HG02759 (cell line): ENCODE data around the gene ST14.
"Not testable (repeated sequence)": the region's sequence is repeated elsewhere in the genome, so short reads cannot be mapped to it uniquely, and the experiment has no call there.

Experiments
- ATAC-seq: cut with Tn5 transposase; IDR thresholded peaks from one replicate; pipeline ENCODE4 v1.9.1; 2021; ENCODE audit warnings: mild to moderate bottlenecking, moderate library complexity; ENCODE audit not compliant: unreplicated experiment

The ST14 gene

DNA sequence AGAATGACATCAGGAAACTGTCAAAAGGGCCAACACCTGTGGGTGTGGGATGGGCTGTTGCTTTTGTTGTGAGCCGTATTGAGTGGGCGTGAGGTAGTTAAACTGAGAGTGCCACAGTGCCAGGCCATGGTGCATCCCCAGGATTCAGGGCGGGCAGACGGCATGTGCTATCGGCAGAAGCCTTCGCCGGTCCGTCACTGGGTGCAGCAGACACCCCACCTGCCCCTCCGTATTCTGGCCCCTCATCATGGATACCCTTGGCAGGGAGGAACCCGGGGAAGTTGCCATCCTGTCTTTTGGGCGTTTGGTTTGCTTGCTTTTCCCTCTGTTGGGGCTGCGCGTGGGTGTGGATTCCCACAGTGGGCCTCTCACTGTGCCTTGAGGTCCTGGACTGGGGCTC lies 27.5 kb downstream of the ST14 start:
- ATAC-seq, result no peak

DNA sequence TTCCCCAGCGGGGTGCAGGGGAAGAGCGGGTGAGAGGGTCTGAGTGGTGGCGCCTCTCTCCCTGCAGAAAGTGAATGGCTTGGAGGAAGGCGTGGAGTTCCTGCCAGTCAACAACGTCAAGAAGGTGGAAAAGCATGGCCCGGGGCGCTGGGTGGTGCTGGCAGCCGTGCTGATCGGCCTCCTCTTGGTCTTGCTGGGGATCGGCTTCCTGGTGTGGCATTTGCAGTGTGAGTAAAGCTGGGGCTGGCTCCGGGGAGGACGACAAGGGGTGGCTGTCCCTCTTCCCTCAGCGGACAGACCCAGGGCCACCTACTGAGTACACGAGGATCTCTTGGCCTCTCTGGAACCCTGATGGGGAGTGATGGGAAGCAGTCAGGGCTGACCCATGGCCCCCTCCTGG lies 28.5 kb downstream of the ST14 start:
- no peak for ATAC-seq

DNA sequence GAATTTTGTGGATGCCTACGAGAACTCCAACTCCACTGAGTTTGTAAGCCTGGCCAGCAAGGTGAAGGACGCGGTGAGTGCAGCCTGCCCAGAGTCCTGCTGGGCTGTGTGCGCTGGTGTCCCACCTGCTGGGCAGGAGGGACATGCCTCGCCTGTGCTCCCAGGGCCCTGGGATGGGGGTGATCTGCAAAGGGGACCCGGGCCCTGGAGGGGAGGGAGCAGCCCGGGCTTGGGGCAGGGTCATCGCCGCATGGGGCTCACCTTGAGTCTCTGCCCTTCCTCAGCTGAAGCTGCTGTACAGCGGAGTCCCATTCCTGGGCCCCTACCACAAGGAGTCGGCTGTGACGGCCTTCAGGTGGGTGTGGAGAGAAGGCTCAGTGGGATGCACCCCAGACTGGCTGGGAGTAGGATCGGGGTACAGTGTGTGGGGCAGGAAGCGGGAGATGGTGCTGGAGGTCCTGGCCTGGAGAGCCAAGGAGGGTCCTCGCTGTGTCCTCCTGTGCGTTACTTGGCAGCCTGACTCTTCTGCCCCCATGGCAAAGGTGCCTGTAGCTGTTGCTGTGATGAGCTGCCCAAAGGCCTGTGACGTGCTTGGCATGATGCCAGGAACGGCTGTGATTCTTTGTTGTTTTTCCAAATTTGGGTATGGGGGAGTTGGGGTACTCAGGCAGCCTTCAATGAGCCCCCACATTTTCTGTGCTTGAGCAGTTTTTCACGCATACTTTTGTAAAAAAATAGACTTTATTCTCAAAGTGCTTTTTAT lies 29.2 kb downstream of the ST14 start:
- no peak for ATAC-seq

DNA sequence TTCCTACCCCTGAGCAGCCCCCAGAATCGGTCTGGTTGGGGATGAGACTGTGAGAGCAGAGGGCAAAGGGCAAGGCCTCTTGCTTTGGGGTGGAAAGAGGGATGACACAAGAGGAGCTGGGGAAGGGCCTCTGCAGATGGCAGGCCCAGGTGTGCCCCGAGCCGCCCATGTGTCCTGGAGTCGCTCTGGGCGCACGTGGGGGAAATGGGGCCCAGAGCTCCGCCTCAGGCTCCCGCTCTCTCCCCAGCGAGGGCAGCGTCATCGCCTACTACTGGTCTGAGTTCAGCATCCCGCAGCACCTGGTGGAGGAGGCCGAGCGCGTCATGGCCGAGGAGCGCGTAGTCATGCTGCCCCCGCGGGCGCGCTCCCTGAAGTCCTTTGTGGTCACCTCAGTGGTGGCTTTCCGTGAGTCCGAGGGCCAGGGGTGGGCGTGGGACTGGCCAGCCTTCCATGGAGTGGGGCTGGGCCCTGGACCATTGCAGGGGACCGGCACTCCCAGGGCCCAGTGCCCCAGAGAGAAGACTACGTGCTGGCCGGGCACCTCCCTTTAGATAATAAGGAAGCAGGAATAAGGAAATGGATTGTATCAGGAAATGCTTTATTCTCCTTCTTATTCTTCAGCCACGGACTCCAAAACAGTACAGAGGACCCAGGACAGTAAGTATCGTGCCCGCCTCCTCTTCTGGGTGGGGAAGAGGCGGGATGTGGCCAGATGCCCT lies 30.1 kb downstream of the ST14 start:
- no peak for ATAC-seq

DNA sequence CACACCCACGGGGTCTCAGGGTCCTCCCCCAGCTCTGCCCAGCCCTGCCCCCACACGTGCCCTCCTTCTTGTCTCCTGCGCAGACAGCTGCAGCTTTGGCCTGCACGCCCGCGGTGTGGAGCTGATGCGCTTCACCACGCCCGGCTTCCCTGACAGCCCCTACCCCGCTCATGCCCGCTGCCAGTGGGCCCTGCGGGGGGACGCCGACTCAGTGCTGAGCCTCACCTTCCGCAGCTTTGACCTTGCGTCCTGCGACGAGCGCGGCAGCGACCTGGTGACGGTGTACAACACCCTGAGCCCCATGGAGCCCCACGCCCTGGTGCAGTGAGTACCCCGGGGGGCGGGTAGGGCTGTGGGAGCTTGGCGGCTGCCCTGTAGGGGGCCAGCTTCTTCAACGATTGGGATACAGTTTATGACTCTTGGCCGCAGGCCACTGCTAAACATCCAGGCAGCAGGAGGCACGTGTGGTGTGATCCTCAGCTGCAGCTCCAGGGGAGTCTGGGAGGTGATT lies 30.8 kb downstream of the ST14 start:
- no peak for ATAC-seq

DNA sequence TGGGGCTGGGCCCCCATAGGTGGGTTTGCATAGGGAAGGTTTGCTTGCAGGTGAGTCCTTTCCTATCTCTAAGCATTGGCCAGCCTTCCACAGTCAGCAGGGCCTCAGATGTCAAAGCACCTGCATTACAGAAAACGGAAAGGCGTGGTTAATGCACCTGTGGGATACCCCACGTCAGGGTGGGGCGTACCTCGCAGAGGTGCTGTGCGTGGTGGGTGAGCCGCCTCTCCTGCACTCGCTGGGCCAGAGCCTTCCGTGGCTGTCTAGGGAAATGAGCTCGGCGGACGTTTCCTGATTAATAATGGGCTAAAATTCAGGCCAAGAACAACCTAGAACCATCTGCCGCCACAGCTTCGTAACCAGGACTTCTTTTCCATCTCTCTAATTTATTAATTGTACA lies 32.3 kb downstream of the ST14 start:
- no peak for ATAC-seq

DNA sequence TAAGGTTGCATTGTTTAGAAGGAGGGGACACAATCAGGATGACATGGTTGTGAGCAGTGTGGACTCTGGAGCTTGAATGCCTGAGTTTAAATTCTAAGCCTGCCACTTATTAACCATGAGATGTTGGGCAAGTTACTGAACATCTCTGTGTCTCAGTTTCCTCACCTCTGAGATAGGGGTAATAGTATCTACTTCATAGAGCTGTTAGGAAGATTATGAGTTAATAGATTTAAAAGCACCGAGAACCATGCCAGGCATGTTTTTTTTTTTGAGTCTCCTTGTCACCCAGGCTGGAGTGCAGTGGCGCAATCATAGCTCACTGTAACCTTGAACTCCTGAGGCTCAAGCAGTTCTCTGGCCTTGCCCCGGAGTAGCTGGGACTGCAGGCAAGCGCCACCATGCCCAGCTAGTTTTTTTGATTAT lies 33.3 kb downstream of the ST14 start:
- ATAC-seq, result no peak

DNA sequence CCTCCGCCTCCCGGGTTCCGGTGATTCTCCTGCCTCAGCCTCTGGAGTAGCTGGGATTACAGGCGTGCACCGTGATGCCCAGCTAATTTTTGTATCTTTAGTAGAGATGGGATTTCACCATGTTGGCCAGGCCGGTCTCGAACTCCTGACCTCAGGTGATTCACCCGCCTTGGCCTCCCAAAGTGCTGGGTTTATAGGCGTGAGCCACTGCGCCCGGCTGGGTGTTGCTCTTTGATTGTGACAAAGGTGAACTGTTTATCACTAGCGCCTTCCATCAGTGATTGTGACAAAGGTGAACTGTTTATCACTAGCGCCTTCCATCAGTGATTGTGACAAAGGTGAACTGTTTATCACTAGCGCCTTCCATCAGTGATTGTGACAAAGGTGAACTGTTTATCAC lies 34.0 kb downstream of the ST14 start:
- not testable (repeated sequence) for ATAC-seq

DNA sequence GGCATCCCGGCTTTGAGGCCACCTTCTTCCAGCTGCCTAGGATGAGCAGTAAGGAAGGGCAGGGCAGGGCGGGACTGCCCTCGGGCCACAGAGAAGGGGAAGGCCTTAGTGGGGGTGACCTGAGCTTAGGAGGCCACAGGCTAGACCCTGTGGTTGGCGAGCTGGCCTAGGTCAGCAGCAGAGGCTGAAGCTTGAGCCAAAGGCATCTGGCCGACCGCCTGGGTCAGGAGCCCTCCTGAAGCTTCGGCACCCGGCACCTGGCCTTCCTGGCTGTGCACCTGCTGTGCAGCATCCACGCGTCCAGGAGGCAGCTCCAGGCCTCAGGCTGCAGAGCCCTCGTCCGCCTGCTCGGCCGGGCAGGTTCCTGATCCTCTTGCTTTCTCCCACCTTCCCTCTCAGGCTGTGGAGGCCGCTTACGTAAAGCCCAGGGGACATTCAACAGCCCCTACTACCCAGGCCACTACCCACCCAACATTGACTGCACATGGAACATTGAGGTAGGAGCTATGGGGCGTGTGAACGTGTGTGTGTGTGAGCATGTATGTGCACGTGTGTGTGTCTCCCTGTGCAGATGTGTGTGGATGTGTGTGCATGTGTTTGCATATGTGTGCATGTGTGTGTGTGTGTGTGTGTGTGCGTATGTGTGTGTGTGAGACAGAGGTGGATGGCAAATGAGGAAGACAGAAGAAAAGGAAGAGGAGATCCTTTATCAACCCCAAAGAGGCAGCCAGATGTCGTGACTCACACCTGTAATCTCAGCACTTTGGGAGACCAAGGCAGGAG lies 34.9 kb downstream of the ST14 start:
- ATAC-seq, result no peak

DNA sequence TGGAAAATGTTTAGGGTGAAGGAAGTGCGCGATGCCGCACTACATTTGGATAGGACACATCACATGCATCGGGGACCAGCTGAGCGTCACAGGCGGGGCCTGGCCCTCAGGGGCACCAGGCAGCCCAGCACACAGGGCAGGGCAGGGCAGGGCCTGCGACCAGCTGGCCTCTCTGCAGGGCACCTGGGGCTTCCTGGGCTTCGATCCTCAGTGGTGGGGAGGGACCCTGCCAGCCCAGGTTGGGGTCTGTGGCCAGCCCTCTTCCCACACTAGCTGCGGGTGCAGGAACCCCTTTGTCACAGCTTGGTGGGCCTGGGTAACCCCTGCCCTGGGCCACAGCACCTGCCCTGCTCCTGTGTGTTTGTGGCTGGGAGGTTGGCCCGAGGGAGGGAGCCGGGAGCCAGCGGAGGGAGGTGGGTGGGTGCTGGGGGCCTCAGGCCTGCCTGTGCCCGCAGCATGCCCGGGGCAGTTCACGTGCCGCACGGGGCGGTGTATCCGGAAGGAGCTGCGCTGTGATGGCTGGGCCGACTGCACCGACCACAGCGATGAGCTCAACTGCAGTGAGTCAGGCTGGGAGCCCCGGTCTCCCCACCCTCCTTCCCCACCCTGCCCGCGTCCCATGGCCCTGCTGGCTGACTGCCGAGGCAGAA lies 37.9 kb downstream of the ST14 start:
- ATAC-seq, result no peak

DNA sequence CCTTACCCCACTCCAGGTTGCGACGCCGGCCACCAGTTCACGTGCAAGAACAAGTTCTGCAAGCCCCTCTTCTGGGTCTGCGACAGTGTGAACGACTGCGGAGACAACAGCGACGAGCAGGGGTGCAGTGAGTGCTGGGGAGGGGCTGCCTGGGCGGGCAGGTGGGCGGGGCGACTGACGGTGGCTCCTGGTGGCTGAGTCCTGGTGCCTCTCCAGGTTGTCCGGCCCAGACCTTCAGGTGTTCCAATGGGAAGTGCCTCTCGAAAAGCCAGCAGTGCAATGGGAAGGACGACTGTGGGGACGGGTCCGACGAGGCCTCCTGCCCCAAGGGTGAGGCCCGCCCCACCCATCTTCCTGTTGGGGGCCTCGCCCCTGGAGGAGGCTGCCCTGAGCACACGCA lies 38.7 kb downstream of the ST14 start:
- ATAC-seq, result no peak

DNA sequence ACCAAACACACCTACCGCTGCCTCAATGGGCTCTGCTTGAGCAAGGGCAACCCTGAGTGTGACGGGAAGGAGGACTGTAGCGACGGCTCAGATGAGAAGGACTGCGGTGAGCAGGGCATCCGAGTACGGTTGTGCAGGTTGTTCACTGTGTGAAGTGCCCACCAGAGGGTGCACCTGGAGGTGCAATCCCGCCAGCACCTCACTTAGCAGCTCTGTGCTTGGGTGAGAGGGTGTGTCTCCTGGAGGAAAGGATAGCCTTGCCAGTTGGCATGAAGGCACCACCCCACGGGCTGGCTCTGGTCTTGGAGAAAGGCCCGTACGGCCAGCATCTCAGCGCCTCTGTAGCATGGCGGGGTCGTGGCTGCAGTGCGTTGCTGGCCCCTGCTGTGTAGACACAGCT lies 39.4 kb downstream of the ST14 start:
- no peak for ATAC-seq

DNA sequence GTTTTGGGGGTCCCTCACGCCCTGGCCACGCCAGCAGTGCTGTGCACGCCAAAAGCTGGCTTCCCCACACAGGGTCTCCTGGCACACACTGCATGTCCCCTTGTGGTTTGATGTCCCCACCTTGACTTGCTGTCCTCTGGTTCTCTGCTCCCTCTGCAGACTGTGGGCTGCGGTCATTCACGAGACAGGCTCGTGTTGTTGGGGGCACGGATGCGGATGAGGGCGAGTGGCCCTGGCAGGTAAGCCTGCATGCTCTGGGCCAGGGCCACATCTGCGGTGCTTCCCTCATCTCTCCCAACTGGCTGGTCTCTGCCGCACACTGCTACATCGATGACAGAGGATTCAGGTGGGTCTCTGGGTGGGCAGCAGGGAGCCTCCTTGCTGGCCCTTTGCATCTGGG lies 40.2 kb downstream of the ST14 start:
- no peak for ATAC-seq

DNA sequence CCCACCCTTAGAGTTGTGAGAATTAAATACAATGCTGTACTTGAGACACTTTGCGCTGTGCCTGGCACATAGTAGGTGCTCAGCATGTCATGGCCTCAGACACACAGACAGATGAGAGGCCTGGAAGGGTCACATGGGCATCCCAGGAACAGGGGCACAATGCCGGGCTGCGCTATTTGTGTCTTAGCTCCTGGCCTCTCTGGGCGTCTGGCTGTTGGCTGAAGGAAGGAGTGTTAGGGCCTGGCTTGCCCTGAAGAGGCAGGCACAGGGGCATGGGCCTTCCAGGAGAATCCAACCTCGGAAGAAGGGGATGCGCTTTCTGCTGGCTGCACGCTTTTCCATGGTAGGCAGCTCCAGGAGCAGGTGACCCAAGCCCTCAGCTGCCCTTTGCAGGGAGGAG lies 41.4 kb downstream of the ST14 start:
- no peak for ATAC-seq

DNA sequence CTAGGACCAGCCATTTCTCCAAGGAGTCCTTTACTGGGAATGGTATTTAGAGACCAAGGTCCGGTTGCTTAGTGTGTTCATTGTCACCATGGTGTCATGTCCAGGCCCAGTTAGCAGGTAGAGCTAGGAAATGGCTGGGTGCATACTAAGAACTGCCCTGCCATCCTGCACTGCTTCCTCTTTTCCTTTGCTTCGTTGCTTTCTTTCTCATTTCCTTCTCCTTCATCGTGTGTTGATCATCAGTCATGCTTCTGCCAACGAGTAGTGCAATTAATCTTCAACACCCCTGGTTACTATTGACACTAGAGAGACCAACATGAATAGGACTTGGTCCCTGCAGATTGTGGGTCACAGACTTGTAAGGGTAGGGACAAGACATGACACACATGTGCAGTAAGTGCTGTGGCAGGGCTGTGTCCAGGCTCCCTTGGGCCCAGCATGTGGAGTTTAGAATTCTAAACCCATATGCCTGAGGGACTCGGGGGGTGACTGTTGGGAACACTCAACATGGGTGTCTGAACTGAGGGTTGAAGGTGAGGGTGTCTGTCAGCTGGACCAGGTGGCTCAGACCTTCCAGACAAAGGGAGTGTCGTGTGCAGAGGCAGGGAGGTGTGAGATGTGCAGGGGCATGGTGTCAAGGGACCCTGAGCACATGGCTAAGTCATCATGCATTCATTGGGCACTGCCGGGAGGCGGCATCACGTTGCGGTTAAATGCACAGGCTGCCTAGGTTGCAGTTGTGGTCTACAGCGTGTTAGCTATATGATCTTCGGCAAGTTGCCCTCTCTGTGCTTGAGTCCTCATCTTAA lies 42.6 kb downstream of the ST14 start:
- no peak for ATAC-seq

DNA sequence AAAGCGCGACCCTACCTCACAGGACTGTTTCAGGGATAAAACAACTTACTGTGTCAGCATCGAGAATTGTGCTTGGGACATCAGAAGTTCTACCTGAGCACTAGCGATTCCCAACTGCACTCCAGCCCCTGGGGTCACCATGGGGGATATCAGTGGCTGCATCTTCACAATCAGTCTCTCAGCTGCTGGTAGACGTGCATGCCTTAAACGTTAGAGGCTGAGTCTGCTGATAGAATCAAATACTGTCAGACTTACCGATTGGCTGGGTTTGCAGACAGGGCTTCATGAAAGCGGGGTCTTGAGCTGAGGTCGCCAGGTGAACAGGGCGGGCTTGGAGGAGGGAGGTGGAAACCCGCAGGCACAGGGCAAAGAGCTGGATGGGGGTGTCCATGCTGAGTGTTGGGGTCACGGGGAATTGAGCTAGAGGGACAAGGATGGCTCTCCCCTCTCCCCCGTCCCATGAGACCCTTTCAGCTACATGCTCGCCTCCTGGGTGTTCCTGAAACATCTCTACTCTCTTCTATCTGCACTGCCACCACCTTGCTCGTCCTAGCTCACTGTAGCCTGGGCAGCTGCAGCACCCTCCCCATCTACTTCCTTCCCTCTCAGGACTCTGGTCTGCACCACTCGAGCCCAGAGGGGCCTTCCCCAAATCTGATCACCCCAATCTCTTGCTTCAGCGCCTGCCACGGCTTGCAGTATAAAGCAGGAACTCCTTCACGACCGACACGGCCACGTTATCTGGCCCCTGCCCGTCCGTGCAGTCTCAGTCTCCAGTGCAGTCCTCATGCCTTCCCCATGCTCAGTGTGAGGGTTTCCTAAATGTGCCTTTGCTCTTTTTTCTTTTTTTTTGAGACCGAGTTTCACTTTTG lies 43.5 kb downstream of the ST14 start:
- no peak for ATAC-seq

DNA sequence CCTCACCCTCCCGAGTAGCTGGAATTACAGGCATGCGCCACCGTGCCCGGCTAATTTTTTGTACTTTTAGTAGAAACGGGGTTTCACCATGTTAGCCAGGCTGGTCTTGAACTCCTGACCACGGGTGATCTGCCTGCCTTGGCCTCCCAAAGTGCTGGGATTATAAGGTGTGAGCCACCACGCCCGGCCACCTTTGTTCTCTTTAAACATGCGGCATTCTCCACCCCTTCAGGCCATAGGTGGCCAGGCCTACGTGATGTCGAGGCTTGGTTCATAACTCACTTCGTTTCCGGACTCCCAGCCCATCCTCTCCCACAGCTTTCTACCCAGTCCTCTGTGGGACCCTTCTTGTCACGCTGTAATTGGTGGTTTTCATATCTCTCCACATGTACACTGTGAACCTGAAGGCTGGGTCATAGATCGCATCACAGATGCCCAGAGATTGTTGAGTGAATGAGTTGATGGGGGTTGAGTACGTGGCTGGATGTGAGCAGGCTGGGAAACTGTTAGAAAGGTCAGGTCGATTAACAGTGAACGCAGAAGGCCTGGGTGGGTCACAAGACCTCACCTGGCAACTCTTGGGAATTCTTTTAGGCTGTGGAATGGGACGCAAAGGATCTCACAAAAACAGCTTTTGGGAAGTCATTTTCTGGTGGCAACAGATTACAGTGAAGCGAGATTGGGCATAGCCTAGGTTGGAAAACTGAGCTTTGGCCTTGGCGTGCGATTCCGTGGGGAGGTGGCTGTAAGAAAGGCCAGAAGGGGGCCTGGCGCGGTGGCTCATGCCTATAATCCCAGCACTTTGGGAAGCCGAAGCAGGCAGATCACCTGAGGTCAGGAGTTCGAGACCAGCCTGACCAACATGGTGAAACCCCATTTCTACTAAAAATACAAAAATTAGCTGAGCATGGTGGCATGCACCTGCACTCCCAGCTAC lies 44.5 kb downstream of the ST14 start:
- ATAC-seq, result no peak

DNA sequence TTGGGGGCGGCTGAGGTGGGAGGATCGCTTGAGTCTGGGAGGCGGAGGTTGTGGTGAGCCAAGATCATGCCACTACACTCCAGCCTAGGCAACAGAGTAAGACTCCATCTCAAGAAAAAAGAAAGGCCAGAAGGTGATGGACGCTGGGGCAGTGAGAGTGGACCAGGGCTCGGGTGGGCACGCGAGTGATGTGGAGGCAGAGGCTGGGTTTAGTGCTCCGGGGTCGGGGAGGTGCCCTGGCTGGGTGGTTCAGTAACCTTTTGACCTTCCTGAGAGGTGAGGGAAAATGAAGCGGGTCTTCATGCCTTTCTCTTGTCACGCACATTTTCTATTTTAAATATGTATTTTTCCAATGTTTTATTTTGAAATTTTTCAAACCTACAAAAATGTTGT lies 45.1 kb downstream of the ST14 start:
- no peak for ATAC-seq
